Adrenal gland (tissue), 5 donors: ENCODE results near the gene HECTD3.

Experiments
- POLR2A ChIP-seq, 2 donors: fragments of 450-650 bp; IDR thresholded peaks; one replicate each; pipeline ENCODE4 v1.6.1; 2017; ENCODE audit warnings: antibody characterized with exemption in 2 of 2, mild to moderate bottlenecking in 2 of 2, moderate library complexity in 1 of 2
- TF ChIP-seq, protein P1 (sequence below), 6 experiments: fragments of 450-650 bp in 4 of 6; fragments of 200-600 bp in 2 of 6; sonication (generic) in 1 of 6; IDR thresholded peaks; 1 replicate in 5 of 6; 2 replicates in 1 of 6; pipeline versions ENCODE4 v1.5.1 to v1.8.0; 2016 to 2021; ENCODE audit warnings: antibody characterized with exemption in 6 of 6, mild to moderate bottlenecking in 2 of 6, moderate library complexity in 1 of 6
- donor health status: DM: no; HTN: no; CAD: no.

DNA sequence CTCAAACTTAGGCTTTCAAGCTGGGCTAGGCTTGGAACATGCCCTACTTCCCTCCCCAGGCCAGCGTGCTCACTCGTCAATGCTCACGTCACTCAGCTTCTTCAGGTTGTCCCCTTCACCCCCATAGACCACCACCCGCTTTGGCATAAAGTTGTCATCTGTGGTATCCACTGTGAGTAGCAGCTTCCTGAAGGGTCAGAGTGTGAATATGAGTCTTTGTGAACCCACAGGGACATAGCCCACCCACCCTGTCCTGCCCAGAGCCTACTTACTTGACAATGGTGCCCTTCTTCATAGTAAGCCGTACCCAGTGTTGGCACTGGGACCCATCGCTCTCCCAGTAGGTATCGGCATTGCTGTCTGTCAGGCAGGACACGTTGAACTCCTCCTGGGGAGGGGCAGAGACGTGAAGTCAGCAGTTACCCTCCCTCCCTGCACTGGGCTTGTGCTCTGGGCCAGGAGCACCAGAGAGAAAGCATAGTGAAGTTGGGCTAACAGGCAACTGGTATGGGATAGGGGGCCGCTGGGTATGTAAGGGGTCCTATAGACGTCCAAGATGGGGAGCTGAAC lies 1.7 kb downstream of the HECTD3 start:
- TF ChIP-seq, protein P1, sequence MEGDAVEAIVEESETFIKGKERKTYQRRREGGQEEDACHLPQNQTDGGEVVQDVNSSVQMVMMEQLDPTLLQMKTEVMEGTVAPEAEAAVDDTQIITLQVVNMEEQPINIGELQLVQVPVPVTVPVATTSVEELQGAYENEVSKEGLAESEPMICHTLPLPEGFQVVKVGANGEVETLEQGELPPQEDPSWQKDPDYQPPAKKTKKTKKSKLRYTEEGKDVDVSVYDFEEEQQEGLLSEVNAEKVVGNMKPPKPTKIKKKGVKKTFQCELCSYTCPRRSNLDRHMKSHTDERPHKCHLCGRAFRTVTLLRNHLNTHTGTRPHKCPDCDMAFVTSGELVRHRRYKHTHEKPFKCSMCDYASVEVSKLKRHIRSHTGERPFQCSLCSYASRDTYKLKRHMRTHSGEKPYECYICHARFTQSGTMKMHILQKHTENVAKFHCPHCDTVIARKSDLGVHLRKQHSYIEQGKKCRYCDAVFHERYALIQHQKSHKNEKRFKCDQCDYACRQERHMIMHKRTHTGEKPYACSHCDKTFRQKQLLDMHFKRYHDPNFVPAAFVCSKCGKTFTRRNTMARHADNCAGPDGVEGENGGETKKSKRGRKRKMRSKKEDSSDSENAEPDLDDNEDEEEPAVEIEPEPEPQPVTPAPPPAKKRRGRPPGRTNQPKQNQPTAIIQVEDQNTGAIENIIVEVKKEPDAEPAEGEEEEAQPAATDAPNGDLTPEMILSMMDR (IDR thresholded peaks at IDR 0.05) = no peak
- no peak for TF ChIP-seq POLR2A (IDR thresholded peaks at IDR 0.05)
